GM12801 (cell line): ENCODE data around the gene GALNT17.

ENCODE experiments used
- TF ChIP-seq, protein P1 (sequence below): IDR thresholded peaks from one replicate; pipeline ENCODE4 v1.5.1; 2011; ENCODE audit warnings: control low read depth; ENCODE audit not compliant: insufficient read length; ENCODE audit errors: extremely low read depth

The GALNT17 gene

DNA sequence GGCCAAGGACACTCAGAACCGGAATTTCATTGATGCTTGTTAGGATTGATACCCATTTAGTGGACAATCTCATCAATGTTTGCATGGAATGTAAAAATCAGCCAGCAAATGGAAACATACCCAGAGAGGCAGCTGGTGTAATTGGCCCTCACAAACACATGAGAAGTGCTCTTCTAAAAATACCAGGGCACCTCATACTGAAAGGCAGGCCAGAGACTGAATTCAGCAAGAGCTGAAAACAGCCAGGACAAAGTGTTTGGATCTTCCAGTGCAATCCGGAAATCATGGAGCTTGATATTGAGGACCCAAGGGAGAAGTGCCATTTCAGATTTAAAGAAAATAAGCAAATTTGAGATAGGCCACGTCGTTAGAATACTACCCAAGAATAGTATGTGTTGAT is 498.6 kb downstream of the GALNT17 start:
- TF ChIP-seq, protein P1, sequence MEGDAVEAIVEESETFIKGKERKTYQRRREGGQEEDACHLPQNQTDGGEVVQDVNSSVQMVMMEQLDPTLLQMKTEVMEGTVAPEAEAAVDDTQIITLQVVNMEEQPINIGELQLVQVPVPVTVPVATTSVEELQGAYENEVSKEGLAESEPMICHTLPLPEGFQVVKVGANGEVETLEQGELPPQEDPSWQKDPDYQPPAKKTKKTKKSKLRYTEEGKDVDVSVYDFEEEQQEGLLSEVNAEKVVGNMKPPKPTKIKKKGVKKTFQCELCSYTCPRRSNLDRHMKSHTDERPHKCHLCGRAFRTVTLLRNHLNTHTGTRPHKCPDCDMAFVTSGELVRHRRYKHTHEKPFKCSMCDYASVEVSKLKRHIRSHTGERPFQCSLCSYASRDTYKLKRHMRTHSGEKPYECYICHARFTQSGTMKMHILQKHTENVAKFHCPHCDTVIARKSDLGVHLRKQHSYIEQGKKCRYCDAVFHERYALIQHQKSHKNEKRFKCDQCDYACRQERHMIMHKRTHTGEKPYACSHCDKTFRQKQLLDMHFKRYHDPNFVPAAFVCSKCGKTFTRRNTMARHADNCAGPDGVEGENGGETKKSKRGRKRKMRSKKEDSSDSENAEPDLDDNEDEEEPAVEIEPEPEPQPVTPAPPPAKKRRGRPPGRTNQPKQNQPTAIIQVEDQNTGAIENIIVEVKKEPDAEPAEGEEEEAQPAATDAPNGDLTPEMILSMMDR, result no peak

DNA sequence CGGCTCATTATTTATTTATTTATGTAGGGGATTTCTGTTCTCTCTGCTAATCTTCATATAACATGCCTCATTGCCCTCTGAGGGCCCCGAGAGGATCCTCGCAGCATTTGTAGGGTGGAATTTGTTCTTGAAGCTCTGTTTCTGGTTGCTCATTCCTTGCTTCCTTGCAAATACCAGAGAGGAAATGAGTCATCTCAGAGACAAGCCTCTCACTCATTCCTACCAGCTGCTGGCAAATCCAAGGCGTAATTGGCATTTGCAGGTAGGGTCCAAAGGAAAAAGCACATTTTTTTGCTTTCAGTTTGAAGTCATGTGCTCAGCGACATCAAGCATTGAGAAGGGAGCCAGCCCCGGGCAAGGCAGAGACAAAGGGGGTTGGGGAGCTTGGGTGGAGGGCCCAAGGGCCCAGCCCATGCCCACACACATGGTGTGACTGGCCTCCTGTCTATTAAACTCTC is 501.6 kb downstream of the GALNT17 start:
- TF ChIP-seq, protein P1, result no peak

GRCh38 chr7:71636329-71636728 is 504.4 kb downstream of the GALNT17 start:
- TF ChIP-seq, protein P1, result no peak

DNA sequence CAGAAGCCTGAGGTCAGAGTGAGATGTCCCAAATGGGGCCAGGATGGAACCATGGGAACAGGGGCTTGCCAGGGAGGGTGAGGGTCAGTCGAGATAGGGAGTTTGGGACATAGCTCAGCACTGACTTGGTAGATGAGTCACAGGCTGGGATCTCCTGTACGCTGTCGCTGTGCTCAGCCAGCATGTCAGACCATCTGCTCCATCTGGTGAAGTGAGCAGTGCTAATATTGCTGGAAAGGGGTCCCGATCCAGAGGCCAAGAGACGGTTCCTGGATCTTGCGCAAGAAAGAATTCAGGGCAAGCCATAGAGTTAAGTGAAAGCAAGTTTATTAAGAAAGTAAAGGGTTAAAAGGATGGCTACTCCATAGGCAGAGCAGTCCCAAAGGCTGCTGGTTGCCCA is 505.6 kb downstream of the GALNT17 start:
- TF ChIP-seq, protein P1, result no peak

DNA sequence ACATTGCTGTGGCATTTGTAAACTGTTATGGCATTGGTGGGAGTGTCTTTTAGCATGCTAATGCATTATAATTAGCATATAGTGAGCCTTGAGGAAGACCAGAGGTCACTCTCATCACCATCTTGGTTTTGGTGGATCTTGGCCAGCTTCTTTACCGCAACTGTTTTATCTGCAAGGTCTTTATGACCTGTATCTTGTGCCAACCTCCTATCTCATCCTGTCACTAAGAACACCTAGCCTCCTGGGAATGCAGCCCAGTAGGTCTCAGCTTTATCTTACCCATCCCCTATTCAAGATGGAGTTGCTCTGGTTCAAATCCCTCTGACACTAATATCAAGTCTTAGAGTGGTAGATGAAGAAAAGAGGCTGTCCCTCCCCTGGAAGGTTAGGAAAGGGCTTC is 506.2 kb downstream of the GALNT17 start:
- TF ChIP-seq, protein P1, result no peak

GRCh38 chr7:71639382-71640085 is 507.6 kb downstream of the GALNT17 start:
- TF ChIP-seq, protein P1, result no peak

- TF ChIP-seq, protein P1, result no peak
Measured at GRCh38 chr7:71645836-71646235, 513.9 kb downstream of the GALNT17 start.
